ENCODE results near the gene GPLD1. TPM values are rescaled to one million over a fixed set of nuclear protein-coding genes. Genes with fewer than 3 reads are reported as not detected.
A peak's percentile ranks its signal among the peaks of the same experiment; 100 is the strongest.

Gene GPLD1
- total and polyA plus RNA-seq, 10 donors: 0.15 to 4.3 (median 1.8) TPM

DNA sequence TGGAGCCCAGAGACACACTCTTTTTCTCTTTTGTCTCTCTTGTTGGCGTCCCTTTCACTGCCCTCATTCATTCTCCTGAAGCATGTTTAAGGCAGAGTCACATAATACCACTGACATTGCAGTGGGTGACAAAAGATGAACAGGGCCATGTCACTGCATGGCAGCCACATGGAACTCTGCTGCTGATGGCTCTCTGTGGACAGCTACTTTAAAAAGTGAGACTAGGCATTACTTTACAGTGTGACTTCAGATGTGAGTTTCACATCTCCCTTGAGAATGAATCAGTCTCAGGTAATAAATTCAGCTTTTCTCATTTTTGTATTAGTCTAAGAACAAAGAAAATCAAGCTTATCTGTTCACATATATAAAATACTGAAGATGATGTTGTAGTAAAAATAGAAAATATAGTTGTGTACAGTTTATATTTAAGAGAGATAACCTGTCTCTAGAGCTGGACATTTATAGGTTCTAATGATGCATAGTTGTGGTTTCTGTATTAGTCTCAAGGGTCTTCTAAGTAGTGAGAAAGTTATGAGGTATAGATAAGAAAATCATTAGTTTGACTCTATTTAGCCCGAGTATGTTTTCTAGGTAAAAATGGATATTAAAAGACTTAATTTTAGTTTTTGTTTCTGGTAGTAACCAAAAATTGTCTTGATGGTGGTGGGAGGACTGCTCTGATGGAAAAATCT lies 80.5 kb downstream of the GPLD1 start:
- Histone ChIP-seq H3K27ac (no peak overlapping the region), H3K27me3 (replicated peaks in 1 of 7) (no peaks in the 10 kb centered on the region), H3K9me3 (no peaks in the 10 kb centered on the region), H3K4me1 (peaks cover 6 to 15% (median 10%) of the 10 kb centered on the region in 6 donors), H3K4me3 (no peak overlapping the region), H3K36me3 (peaks cover 0 to 89% (median 60%) of the 10 kb centered on the region in 6 donors)
- WGBS, 5 donors: 77 to 90% (median 87%) methylated on average over 2 of the region's 2 CpGs
- intact Hi-C loops (cut with DNase I; ENCODE audit: low total_unique reads): no loop called here
- DNase-seq: no peak
- TF ChIP-seq, protein P1, sequence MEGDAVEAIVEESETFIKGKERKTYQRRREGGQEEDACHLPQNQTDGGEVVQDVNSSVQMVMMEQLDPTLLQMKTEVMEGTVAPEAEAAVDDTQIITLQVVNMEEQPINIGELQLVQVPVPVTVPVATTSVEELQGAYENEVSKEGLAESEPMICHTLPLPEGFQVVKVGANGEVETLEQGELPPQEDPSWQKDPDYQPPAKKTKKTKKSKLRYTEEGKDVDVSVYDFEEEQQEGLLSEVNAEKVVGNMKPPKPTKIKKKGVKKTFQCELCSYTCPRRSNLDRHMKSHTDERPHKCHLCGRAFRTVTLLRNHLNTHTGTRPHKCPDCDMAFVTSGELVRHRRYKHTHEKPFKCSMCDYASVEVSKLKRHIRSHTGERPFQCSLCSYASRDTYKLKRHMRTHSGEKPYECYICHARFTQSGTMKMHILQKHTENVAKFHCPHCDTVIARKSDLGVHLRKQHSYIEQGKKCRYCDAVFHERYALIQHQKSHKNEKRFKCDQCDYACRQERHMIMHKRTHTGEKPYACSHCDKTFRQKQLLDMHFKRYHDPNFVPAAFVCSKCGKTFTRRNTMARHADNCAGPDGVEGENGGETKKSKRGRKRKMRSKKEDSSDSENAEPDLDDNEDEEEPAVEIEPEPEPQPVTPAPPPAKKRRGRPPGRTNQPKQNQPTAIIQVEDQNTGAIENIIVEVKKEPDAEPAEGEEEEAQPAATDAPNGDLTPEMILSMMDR (IDR thresholded peaks at IDR 0.05 in 8 of 11, conservative IDR thresholded peaks at IDR 0.05 in 3 of 11): no peak
- TF ChIP-seq POLR2AphosphoS5 (IDR thresholded peaks at IDR 0.05) (no peak), POLR2A (IDR thresholded peaks at IDR 0.05) (no peak)

DNA sequence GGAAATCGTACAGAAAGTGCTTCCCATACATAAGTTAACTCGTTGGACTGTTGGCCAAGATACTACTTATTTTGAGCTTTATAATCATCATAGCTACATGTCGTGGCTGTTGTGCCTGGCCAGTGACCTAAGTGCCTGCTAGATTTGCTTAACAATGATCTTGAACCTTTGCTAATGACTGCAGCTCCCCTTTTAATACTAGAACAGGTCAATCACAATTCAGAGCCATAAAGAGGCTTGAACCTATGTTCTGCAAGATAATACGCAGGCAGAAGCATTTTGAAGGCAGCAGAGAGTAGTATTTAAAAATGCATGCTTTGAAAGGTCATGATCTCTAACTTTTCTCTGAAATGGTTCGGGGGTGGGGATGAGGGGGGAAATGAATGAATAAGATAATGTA lies 84.1 kb downstream of the GPLD1 start:
- no peak for DNase-seq
- 82 to 95% (median 90%) methylated on average over 5 of the region's 5 CpGs for WGBS, 5 donors
- Histone ChIP-seq H3K36me3 (peaks cover 0 to 53% (median 31%) of the 10 kb centered on the region in 6 donors), H3K4me3 (no peak overlapping the region), H3K4me1 (peaks cover 10 to 31% (median 23%) of the 10 kb centered on the region in 6 donors), H3K27me3 (replicated peaks in 1 of 7) (peaks cover 0 to 4% (median 0%) of the 10 kb centered on the region in 7 donors), H3K27ac (no peak overlapping the region), H3K9me3 (no peaks in the 10 kb centered on the region)
- TF ChIP-seq, protein P1 (IDR thresholded peaks at IDR 0.05 in 8 of 11, conservative IDR thresholded peaks at IDR 0.05 in 3 of 11): no peak
- no peak for TF ChIP-seq POLR2A (IDR thresholded peaks at IDR 0.05)
- TF ChIP-seq POLR2AphosphoS5 (IDR thresholded peaks at IDR 0.05): no peak
- intact Hi-C loops (cut with DNase I; ENCODE audit: low total_unique reads): no loop called here

DNA sequence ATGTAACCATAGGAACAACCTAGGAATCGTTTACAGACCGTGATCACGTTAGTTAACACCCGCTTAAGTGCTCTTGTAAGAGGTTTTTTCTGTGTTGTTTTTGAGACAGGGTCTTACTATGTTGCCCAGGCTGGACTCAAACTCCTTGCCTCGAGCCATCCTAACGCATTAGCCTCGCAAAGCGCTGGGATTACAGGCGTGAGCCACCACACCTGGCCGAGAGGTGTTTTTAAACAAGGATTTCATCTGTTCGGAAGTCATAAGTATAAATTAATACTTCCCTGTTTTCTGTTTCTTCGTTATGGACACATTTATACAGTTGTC lies 85.9 kb downstream of the GPLD1 start:
- no peak for DNase-seq
- no peaks in the 10 kb centered on the region for H3K9me3 ChIP-seq
- H3K4me3 ChIP-seq: peak overlapping the region; percentile 61 to 98 (median 92)
- intact Hi-C loops (cut with DNase I; ENCODE audit: low total_unique reads): no loop called here
- no peak for TF ChIP-seq POLR2A (IDR thresholded peaks at IDR 0.05)
- TF ChIP-seq POLR2AphosphoS5 (IDR thresholded peaks at IDR 0.05): no peak
- TF ChIP-seq, protein P1 (IDR thresholded peaks at IDR 0.05 in 8 of 11, conservative IDR thresholded peaks at IDR 0.05 in 3 of 11): no peak
- peaks cover 0 to 35% (median 17%) of the 10 kb centered on the region in 6 donors for H3K36me3 ChIP-seq
- WGBS, 5 donors: 3 to 11% (median 6%) methylated on average over 12 of the region's 12 CpGs
- peak overlapping the region; percentile 55 to 86 (median 76) for H3K27ac ChIP-seq
- H3K4me1 ChIP-seq: peaks cover 10 to 31% (median 23%) of the 10 kb centered on the region in 6 donors
- peaks cover 0 to 13% (median 0%) of the 10 kb centered on the region in 7 donors for H3K27me3 ChIP-seq (replicated peaks in 1 of 7)

DNA sequence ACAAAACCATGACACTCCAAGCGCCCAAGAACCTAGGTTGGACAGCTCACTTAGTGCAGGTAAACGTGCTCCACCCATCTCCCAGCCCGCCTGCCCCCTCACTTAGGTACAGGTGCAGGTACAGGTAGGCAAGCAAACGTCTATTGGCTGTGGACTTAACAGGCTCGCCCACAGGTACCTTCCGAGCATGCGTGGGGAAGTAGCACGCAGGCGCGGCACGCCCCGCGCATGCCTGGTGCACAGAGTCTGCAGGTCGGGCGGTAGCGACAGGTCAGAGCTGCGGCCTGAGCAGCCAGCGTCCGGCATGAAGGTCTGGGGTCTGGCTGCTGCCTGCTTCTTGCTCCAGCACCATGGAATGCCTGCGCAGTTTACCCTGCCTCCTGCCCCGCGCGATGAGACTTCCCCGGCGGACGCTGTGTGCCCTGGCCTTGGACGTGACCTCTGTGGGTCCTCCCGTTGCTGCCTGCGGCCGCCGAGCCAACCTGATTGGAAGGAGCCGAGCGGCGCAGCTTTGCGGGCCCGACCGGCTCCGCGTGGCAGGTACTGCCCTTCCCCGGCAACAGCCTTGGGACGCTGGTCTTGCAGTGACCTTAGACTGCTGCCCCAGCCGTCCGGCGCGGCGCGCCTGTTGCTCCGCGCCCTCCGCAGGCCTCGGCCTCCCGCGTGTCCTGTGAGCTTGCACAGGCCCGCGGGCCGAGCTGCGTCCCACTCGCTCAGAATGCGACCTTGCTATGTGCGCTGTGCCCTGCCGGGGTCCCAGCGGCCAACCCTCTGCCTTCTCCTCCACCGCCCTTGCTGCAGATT lies 86.5 kb downstream of the GPLD1 start, which contains the start of gene MRS2:
Gene MRS2, plus strand, starts transcription at position 240 of the 804 bp plus-strand sequence. Its CDS starts 111 bp downstream, at position 351.
- 0 to 1% (median 1%) methylated on average over 5 to 63 of the region's 63 CpGs for WGBS, 5 donors
- peak within 1 kb of the TSS; percentile 55 to 86 (median 76) for H3K27ac ChIP-seq
- TF ChIP-seq POLR2A (IDR thresholded peaks at IDR 0.05): peak in 2 of 3 donors; percentile 42 to 59
- peak; percentile 92 to 95 (median 93) for TF ChIP-seq POLR2AphosphoS5 (IDR thresholded peaks at IDR 0.05)
- TF ChIP-seq, protein P1 (IDR thresholded peaks at IDR 0.05 in 8 of 11, conservative IDR thresholded peaks at IDR 0.05 in 3 of 11): no peak

More for the DNA sequence above, 86.5 kb downstream of the GPLD1 start, which contains the start of gene MRS2:
- DNase-seq: peak; percentile 96
- H3K36me3 ChIP-seq: peaks cover 0 to 29% (median 14%) of the 10 kb centered on the region in 6 donors
- peaks cover 10 to 31% (median 23%) of the 10 kb centered on the region in 6 donors for H3K4me1 ChIP-seq
- peaks cover 0 to 14% (median 0%) of the 10 kb centered on the region in 7 donors for H3K27me3 ChIP-seq (replicated peaks in 1 of 7)
- H3K4me3 ChIP-seq: peak within 1 kb of the TSS; percentile 61 to 98 (median 92)
- intact Hi-C loops (cut with DNase I; ENCODE audit: low total_unique reads): no loop called here
- no peaks in the 10 kb centered on the region for H3K9me3 ChIP-seq
